ENCODE results near the gene COMMD10. TPM values are rescaled to one million over a fixed set of nuclear protein-coding genes. Genes with fewer than 3 reads are reported as not detected.

COMMD10 gene
- total RNA-seq, 2 experiments from 2014 or later, result 22.0 to 22.1 TPM

- Mint-ChIP-seq H3K27me3 (no peaks in the 10 kb centered on the region), H3K4me3 (no peak overlapping the region), H3K4me1 (no peaks in the 10 kb centered on the region), H3K27ac (no peak overlapping the region), H3K36me3 (peaks cover 10% of the 10 kb centered on the region), H3K9me3 (peaks cover 5% of the 10 kb centered on the region)
- DNase-seq (no peak), ATAC-seq (ENCODE audit: low read depth) (no peak)
- POLR2A ChIA-PET, result no interaction called here
Observed at GRCh38 chr5:116176121-116176520, 91.3 kb downstream of the COMMD10 start.

DNA sequence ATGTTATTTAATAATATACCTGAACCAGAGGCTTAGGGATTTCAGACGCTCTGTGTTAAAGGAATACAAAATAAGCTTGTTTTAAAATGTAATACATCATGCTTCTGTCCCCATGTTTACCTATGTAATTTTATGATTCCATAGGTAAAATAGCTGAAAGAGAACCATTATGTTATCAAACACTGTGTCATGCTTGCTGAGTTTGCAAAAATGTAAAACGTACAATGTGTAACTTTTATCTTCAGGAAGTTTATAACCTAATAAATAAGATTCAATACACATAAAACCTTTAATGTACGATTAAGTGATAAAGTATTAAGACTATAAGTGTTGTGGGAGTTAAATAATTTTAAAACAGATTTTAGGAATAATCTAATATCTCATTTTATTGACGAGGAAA, 94.1 kb downstream of the COMMD10 start:
- Mint-ChIP-seq H3K27me3 (no peaks in the 10 kb centered on the region), H3K9me3 (peaks cover 3% of the 10 kb centered on the region), H3K27ac (no peak overlapping the region), H3K4me3 (no peak overlapping the region), H3K36me3 (peaks cover 8% of the 10 kb centered on the region), H3K4me1 (no peaks in the 10 kb centered on the region)
- DNase-seq, result no peak
- no peak for ATAC-seq (ENCODE audit: low read depth)
- POLR2A ChIA-PET, result no interaction called here

GRCh38 chr5:116209166-116209565, 124.3 kb downstream of the COMMD10 start:
- Mint-ChIP-seq H3K27ac (no peak overlapping the region), H3K27me3 (no peaks in the 10 kb centered on the region), H3K36me3 (peaks cover 3% of the 10 kb centered on the region), H3K4me3 (no peak overlapping the region), H3K4me1 (no peaks in the 10 kb centered on the region), H3K9me3 (no peaks in the 10 kb centered on the region)
- no peak for DNase-seq
- POLR2A ChIA-PET, result no interaction called here
- no peak for ATAC-seq (ENCODE audit: low read depth)

- POLR2A ChIA-PET, result no interaction called here
- peaks cover 4% of the 10 kb centered on the region for H3K36me3 Mint-ChIP-seq
- ATAC-seq (ENCODE audit: low read depth) (no peak), DNase-seq (no peak)
- no peaks in the 10 kb centered on the region for H3K27me3 Mint-ChIP-seq
- H3K27ac Mint-ChIP-seq, result no peak overlapping the region
- no peak overlapping the region for H3K4me3 Mint-ChIP-seq
- H3K4me1 Mint-ChIP-seq, result no peaks in the 10 kb centered on the region
- H3K9me3 Mint-ChIP-seq, result peaks cover 1% of the 10 kb centered on the region
Observed at GRCh38 chr5:116212225-116212624, 127.4 kb downstream of the COMMD10 start.

DNA sequence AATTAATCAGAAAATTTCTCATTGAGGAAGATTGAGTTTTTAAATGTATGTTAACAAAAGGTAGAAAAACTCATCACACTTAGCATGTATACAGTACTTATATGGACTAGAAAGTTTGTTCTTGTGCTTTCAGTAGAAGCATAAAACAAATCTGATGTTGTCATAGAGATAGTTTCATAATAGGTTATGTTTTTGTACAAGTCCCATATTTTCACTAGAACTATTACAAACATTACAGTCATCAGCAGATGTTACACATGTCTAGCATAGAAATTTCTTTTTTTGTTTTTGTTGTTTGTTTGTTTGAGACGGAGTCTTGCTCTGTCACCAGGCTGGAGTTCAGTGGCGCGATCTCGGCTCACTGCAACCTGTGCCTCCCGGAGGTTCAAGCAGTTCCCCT, 131.4 kb downstream of the COMMD10 start:
- POLR2A ChIA-PET, result no interaction called here
- Mint-ChIP-seq H3K4me3 (no peak overlapping the region), H3K4me1 (no peaks in the 10 kb centered on the region), H3K27ac (no peak overlapping the region), H3K9me3 (peaks cover 1% of the 10 kb centered on the region), H3K27me3 (no peaks in the 10 kb centered on the region), H3K36me3 (peaks cover 3% of the 10 kb centered on the region)
- no peak for ATAC-seq (ENCODE audit: low read depth)
- no peak for DNase-seq

GRCh38 chr5:116225281-116225922, 140.6 kb downstream of the COMMD10 start:
- Mint-ChIP-seq H3K4me1 (peaks cover 2% of the 10 kb centered on the region), H3K27ac (peak overlapping the region; percentile 8), H3K4me3 (no peak overlapping the region), H3K27me3 (no peaks in the 10 kb centered on the region), H3K36me3 (peaks cover 11% of the 10 kb centered on the region), H3K9me3 (peaks cover 5% of the 10 kb centered on the region)
- POLR2A ChIA-PET, result no interaction called here
- DNase-seq (no peak), ATAC-seq (ENCODE audit: low read depth) (no peak)

GRCh38 chr5:116229131-116229689, 144.4 kb downstream of the COMMD10 start:
- H3K27me3 Mint-ChIP-seq, result no peaks in the 10 kb centered on the region
- H3K4me1 Mint-ChIP-seq, result peaks cover 2% of the 10 kb centered on the region
- peaks cover 12% of the 10 kb centered on the region for H3K36me3 Mint-ChIP-seq
- POLR2A ChIA-PET, result no interaction called here
- H3K27ac Mint-ChIP-seq, result no peak overlapping the region
- ATAC-seq (ENCODE audit: low read depth), result no peak
- no peak for DNase-seq
- peaks cover 3% of the 10 kb centered on the region for H3K9me3 Mint-ChIP-seq
- H3K4me3 Mint-ChIP-seq, result no peak overlapping the region

DNA sequence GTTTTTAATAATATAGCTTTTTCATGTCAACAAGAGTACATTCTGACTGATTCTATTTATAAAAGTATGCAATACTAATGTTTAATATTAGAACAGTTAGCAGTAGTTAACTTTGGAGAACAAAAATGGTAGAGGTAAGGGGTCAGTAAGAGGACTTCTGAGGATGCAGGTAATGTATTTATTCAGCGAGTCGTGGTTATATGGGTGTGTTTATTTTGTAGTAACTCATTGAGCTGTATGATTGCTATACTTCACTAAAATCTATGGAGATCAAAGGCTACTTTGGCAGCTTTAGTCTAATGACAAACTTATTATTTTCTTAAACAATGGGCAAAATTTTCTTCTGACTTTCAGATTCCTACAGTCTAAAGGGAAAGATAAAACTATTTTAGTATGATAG, 146.5 kb downstream of the COMMD10 start:
- DNase-seq (no peak), ATAC-seq (ENCODE audit: low read depth) (no peak)
- H3K4me1 Mint-ChIP-seq, result no peaks in the 10 kb centered on the region
- no peaks in the 10 kb centered on the region for H3K9me3 Mint-ChIP-seq
- no peaks in the 10 kb centered on the region for H3K27me3 Mint-ChIP-seq
- no peak overlapping the region for H3K4me3 Mint-ChIP-seq
- H3K36me3 Mint-ChIP-seq, result peaks cover 5% of the 10 kb centered on the region
- POLR2A ChIA-PET, result no interaction called here
- H3K27ac Mint-ChIP-seq, result no peak overlapping the region

DNA sequence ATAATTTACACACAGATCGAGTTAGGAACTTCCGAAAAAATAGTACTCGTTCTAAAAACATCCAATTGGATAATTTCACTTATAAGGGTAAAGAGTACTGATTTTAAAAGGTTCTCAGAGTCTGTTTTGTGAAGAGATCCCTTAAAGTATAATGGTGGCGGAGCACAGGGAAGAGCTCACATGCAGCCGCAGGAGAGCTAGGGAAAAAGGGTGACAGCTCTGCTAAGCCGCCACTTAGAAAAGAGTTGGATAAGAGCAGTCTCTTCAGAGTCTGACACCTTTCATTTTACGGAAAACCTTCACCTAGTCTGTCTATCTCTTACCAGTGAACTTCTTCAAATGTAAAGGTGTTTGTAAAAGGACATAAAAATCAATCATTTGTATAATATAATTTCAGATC, 149.9 kb downstream of the COMMD10 start:
- Mint-ChIP-seq H3K27me3 (no peaks in the 10 kb centered on the region), H3K36me3 (peaks cover 5% of the 10 kb centered on the region)
- POLR2A ChIA-PET, result no interaction called here

GRCh38 chr5:116237917-116238500, 153.2 kb downstream of the COMMD10 start:
- Mint-ChIP-seq H3K36me3 (peaks cover 8% of the 10 kb centered on the region), H3K4me3 (no peak overlapping the region), H3K4me1 (no peaks in the 10 kb centered on the region), H3K27ac (no peak overlapping the region), H3K27me3 (no peaks in the 10 kb centered on the region), H3K9me3 (peaks cover 6% of the 10 kb centered on the region)
- ATAC-seq (ENCODE audit: low read depth) (no peak), DNase-seq (no peak)
- POLR2A ChIA-PET, result no interaction called here

More for the DNA sequence above, 149.9 kb downstream of the COMMD10 start:
- Mint-ChIP-seq H3K27ac (no peak overlapping the region), H3K4me3 (no peak overlapping the region), H3K4me1 (no peaks in the 10 kb centered on the region), H3K9me3 (no peaks in the 10 kb centered on the region)
- DNase-seq (no peak), ATAC-seq (ENCODE audit: low read depth) (no peak)

- POLR2A ChIA-PET, result no interaction called here
- H3K36me3 Mint-ChIP-seq, result peaks cover 7% of the 10 kb centered on the region
- no peaks in the 10 kb centered on the region for H3K4me1 Mint-ChIP-seq
- peaks cover 12% of the 10 kb centered on the region for H3K9me3 Mint-ChIP-seq
- DNase-seq, result no peak
- H3K27me3 Mint-ChIP-seq, result no peaks in the 10 kb centered on the region
- no peak overlapping the region for H3K27ac Mint-ChIP-seq
- H3K4me3 Mint-ChIP-seq, result no peak overlapping the region
- no peak for ATAC-seq (ENCODE audit: low read depth)
Observed at GRCh38 chr5:116242343-116242742, 157.5 kb downstream of the COMMD10 start.

- Mint-ChIP-seq H3K9me3 (peaks cover 9% of the 10 kb centered on the region), H3K27me3 (no peaks in the 10 kb centered on the region), H3K27ac (no peak overlapping the region), H3K4me3 (no peak overlapping the region), H3K4me1 (no peaks in the 10 kb centered on the region), H3K36me3 (peaks cover 5% of the 10 kb centered on the region)
- DNase-seq, result no peak
- ATAC-seq (ENCODE audit: low read depth), result no peak
- POLR2A ChIA-PET, result no interaction called here
Observed at GRCh38 chr5:116248432-116248831, 163.6 kb downstream of the COMMD10 start.

- peaks cover 11% of the 10 kb centered on the region for H3K9me3 Mint-ChIP-seq
- no peaks in the 10 kb centered on the region for H3K27me3 Mint-ChIP-seq
- ATAC-seq (ENCODE audit: low read depth) (no peak), DNase-seq (no peak)
- H3K36me3 Mint-ChIP-seq, result peaks cover 9% of the 10 kb centered on the region
- H3K4me1 Mint-ChIP-seq, result no peaks in the 10 kb centered on the region
- POLR2A ChIA-PET, result no interaction called here
- H3K4me3 Mint-ChIP-seq, result no peak overlapping the region
- no peak overlapping the region for H3K27ac Mint-ChIP-seq
Observed at GRCh38 chr5:116249648-116250047, 164.8 kb downstream of the COMMD10 start.

DNA sequence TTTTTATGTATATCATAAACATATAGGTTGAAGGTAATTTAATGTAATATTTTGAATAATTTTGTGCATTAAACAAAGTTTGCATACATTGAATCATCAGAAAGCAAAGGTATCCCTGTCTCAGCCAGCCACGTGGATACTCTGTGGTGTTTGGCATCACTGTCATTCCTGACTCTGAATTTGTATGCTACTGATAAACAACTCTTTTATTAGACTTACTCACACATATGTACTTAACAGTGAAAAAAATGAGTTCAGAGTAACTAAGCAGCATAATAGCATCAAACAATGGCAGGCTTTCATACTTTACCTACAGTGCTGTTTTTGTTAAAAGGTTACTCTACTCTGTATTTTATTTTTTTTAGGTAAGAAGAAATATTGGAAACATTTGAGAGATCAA, 171.9 kb downstream of the COMMD10 start:
- no peak overlapping the region for H3K4me3 Mint-ChIP-seq
- POLR2A ChIA-PET, result no interaction called here
- no peak for ATAC-seq (ENCODE audit: low read depth)
- no peaks in the 10 kb centered on the region for H3K27me3 Mint-ChIP-seq
- peaks cover 6% of the 10 kb centered on the region for H3K9me3 Mint-ChIP-seq
- peaks cover 7% of the 10 kb centered on the region for H3K36me3 Mint-ChIP-seq
- no peaks in the 10 kb centered on the region for H3K4me1 Mint-ChIP-seq
- no peak for DNase-seq
- no peak overlapping the region for H3K27ac Mint-ChIP-seq
